HepG2 (cell line): ENCODE results near the gene SLC27A2. TPM values are rescaled to one million over a fixed set of nuclear protein-coding genes. Genes with fewer than 3 reads are reported as not detected.
A peak's percentile ranks its signal among the peaks of the same experiment; 100 is the strongest.

Experiments used
- AHR ChIP-seq: IDR thresholded peaks from 2 replicates; pipeline ENCODE4 v1.6.1; 2018; ENCODE audit warnings: missing genetic modification reagents, missing compliant biosample characterization
- GLI4 ChIP-seq: sonication (generic); formaldehyde crosslinking; IDR thresholded peaks from 2 replicates; pipeline ENCODE4 v1.5.1; 2020; ENCODE audit warnings: missing genetic modification reagents, mild to moderate bottlenecking, moderate library complexity, borderline replicate concordance
- NR2F1 ChIP-seq, 2 experiments: fragments of 450-650 bp in 1 of 2; formaldehyde crosslinking in 1 of 2; IDR thresholded peaks; 2 replicates each; pipeline versions ENCODE4 v1.5.0 to v1.6.1; 2016 to 2020; ENCODE audit warnings: mild to moderate bottlenecking in 1 of 2, missing compliant biosample characterization in 1 of 2, missing genetic modification reagents in 1 of 2, moderate library complexity in 1 of 2
- PAX8 ChIP-seq: sonication (generic); formaldehyde crosslinking; IDR thresholded peaks from 2 replicates; pipeline ENCODE4 v1.8.0; 2022; ENCODE audit warnings: mild to moderate bottlenecking, missing genetic modification reagents, borderline replicate concordance
- SMARCE1 ChIP-seq: fragments of 450-650 bp; IDR thresholded peaks from 2 replicates; pipeline ENCODE4 v1.6.1; 2017; ENCODE audit warnings: borderline replicate concordance
- SNAI1 ChIP-seq: sonication (generic); formaldehyde crosslinking; IDR thresholded peaks from 2 replicates; pipeline ENCODE4 v1.5.0; 2020; ENCODE audit warnings: mild to moderate bottlenecking, missing genetic modification reagents, borderline replicate concordance
- SNRNP70 ChIP-seq: fragments of 200-400 bp; formaldehyde crosslinking; IDR thresholded peaks from 2 replicates; pipeline ENCODE4 v1.6.1; 2017; ENCODE audit warnings: mild to moderate bottlenecking, low read depth, low read length, moderate library complexity
- THAP11 ChIP-seq: IDR thresholded peaks from 2 replicates; pipeline ENCODE4 v1.6.1; 2016; ENCODE audit warnings: missing biosample characterization, missing genetic modification reagents
- ZC3H4 ChIP-seq: sonication (generic); formaldehyde crosslinking; IDR thresholded peaks from 2 replicates; pipeline ENCODE4 v1.4.0; 2020; ENCODE audit warnings: missing genetic modification reagents, borderline replicate concordance
- ZFP36 ChIP-seq: fragments of 150-350 bp; IDR thresholded peaks from 2 replicates; pipeline ENCODE4 v1.6.1; 2018; ENCODE audit warnings: borderline replicate concordance, low read length, low read depth; ENCODE audit not compliant: partially characterized antibody
- ZFP62 ChIP-seq: sonication (generic); formaldehyde crosslinking; IDR thresholded peaks from 2 replicates; pipeline ENCODE4 v1.4.0; 2020; ENCODE audit warnings: missing genetic modification reagents
- ZNF432 ChIP-seq: sonication (generic); formaldehyde crosslinking; IDR thresholded peaks from 2 replicates; pipeline ENCODE4 v1.5.0; 2020; ENCODE audit warnings: missing genetic modification reagents, mild to moderate bottlenecking, borderline replicate concordance
- ZNF598 ChIP-seq: sonication (generic); formaldehyde crosslinking; IDR thresholded peaks from 2 replicates; pipeline ENCODE4 v1.5.1; 2020; ENCODE audit warnings: mild to moderate bottlenecking, missing genetic modification reagents, borderline replicate concordance
- ZNF75D ChIP-seq: sonication (generic); formaldehyde crosslinking; IDR thresholded peaks from 2 replicates; pipeline ENCODE4 v1.8.1; 2023; ENCODE audit warnings: missing genetic modification reagents, mild to moderate bottlenecking, borderline replicate concordance
- ZSCAN22 ChIP-seq: sonication (generic); formaldehyde crosslinking; IDR thresholded peaks from 2 replicates; pipeline ENCODE4 v1.4.0; 2020; ENCODE audit warnings: mild to moderate bottlenecking, missing genetic modification reagents
- polyA plus RNA-seq, 8 experiments: library from polyadenylated mRNA; depleted of rRNA in 3 of 8; stranded (reverse) in 7 of 8; unstranded in 1 of 8; fragments of >200 nt; fragmentation: Illumina TruSeq in 4 of 8; extraction: Trizol in 4 of 8; gene quantifications; 2 replicates each; pipeline versions ENCODE4 v1.2.1 to v1.2.3, GENCODE V29; 2011 to 2016; ENCODE audit warnings: low read depth in 4 of 8, missing spikeins in 1 of 8, mixed read lengths in 1 of 8; ENCODE audit not compliant: insufficient read depth in 1 of 8
- total RNA-seq, 5 experiments: library from RNA; depleted of rRNA; stranded (reverse); fragments of >200 nt; fragmentation: Illumina TruSeq; extraction: Trizol; gene quantifications; 2 replicates each; pipeline ENCODE4 v1.2.3, GENCODE V29; 2016; ENCODE audit warnings: low read depth in 1 of 5
- TF ChIP-seq, protein P1 (sequence below): sonication (generic); formaldehyde crosslinking; conservative IDR thresholded peaks from 2 replicates; pipeline ENCODE4 v1.4.0; 2020; ENCODE audit warnings: missing genetic modification reagents
- TF ChIP-seq, protein P2 (sequence below): sonication (generic); formaldehyde crosslinking; IDR thresholded peaks from 2 replicates; pipeline ENCODE4 v1.8.0; 2022; ENCODE audit warnings: mild to moderate bottlenecking, missing genetic modification reagents, moderate library complexity
- TF ChIP-seq, protein P3 (sequence below): sonication (generic); formaldehyde crosslinking; IDR thresholded peaks from 2 replicates; pipeline ENCODE4 v1.5.0; 2020; ENCODE audit warnings: mild to moderate bottlenecking, missing genetic modification reagents
- TF ChIP-seq, protein P4 (sequence below): sonication (generic); formaldehyde crosslinking; IDR thresholded peaks from 2 replicates; pipeline ENCODE4 v1.9.0; 2021; ENCODE audit warnings: mild to moderate bottlenecking, missing genetic modification reagents

Gene SLC27A2
- total and polyA plus RNA-seq, 2 of the 13 experiments (the other 11 are each of a cell fraction or from before 2014, with no cell fraction given): 14.6 to 23.4 TPM

DNA sequence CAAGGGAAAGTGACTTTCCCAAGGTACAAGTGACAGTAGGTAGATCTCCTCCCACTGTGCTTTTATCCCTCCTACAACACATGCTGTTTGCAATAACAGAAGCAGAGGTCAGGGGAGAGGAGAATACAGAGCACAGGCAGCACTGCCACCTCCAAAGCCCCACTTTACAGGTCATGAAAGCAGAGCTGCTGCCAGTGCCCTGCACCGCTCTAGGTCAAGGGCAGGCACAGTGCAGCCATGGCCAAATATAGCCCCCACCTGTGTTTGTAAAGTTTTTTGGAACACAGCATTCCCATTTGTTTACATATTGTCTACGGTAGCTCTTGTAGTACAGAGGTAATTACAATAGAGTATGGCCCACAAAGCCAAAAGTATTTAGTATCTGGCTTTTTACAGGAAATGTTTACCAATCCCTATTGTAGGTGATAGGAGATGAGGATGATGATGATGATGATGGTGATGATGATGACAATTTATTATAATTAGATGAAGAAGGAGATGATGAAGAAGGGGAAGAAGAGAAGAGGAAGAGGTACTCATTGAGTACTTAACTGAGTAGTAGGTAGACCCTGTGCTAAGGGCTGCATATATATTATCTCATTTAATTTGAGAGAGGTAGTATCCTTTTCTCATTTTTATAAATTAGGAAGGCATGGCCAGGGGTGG lies 63.1 kb downstream of the SLC27A2 start (continued):
- TF ChIP-seq, protein P1, sequence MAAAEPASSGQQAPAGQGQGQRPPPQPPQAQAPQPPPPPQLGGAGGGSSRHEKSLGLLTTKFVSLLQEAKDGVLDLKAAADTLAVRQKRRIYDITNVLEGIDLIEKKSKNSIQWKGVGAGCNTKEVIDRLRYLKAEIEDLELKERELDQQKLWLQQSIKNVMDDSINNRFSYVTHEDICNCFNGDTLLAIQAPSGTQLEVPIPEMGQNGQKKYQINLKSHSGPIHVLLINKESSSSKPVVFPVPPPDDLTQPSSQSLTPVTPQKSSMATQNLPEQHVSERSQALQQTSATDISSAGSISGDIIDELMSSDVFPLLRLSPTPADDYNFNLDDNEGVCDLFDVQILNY (CRISPR knock-in tag): no peak
- no peak for TF ChIP-seq PAX8
- TF ChIP-seq ZNF598 (CRISPR knock-in tag): no peak
- TF ChIP-seq ZFP62 (CRISPR knock-in tag): no peak
- TF ChIP-seq ZFP36: no peak
- no peak for TF ChIP-seq THAP11
- TF ChIP-seq SNRNP70: no peak
- no peak for TF ChIP-seq GLI4
- no peak for TF ChIP-seq ZSCAN22 (CRISPR knock-in tag)
- no peak for TF ChIP-seq ZNF432
- no peak for TF ChIP-seq AHR
- TF ChIP-seq, protein P2, sequence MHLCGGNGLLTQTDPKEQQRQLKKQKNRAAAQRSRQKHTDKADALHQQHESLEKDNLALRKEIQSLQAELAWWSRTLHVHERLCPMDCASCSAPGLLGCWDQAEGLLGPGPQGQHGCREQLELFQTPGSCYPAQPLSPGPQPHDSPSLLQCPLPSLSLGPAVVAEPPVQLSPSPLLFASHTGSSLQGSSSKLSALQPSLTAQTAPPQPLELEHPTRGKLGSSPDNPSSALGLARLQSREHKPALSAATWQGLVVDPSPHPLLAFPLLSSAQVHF (CRISPR knock-in tag): no peak
- TF ChIP-seq ZC3H4 (CRISPR knock-in tag): no peak
- TF ChIP-seq, protein P3, sequence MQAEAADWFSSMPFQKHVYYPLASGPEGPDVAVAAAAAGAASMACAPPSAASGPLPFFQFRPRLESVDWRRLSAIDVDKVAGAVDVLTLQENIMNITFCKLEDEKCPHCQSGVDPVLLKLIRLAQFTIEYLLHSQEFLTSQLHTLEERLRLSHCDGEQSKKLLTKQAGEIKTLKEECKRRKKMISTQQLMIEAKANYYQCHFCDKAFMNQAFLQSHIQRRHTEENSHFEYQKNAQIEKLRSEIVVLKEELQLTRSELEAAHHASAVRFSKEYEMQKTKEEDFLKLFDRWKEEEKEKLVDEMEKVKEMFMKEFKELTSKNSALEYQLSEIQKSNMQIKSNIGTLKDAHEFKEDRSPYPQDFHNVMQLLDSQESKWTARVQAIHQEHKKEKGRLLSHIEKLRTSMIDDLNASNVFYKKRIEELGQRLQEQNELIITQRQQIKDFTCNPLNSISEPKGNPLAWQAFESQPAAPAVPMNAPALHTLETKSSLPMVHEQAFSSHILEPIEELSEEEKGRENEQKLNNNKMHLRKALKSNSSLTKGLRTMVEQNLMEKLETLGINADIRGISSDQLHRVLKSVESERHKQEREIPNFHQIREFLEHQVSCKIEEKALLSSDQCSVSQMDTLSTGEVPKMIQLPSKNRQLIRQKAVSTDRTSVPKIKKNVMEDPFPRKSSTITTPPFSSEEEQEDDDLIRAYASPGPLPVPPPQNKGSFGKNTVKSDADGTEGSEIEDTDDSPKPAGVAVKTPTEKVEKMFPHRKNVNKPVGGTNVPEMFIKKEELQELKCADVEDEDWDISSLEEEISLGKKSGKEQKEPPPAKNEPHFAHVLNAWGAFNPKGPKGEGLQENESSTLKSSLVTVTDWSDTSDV (CRISPR knock-in tag): no peak
- TF ChIP-seq NR2F1 (CRISPR knock-in tag; IDR thresholded peaks at IDR 0.05): peak in 1 of 2 experiments; percentile 40; a peak in 1 of 4 replicates
- no peak for TF ChIP-seq SMARCE1
- TF ChIP-seq SNAI1: no peak
- TF ChIP-seq ZNF75D: no peak
- TF ChIP-seq, protein P4, sequence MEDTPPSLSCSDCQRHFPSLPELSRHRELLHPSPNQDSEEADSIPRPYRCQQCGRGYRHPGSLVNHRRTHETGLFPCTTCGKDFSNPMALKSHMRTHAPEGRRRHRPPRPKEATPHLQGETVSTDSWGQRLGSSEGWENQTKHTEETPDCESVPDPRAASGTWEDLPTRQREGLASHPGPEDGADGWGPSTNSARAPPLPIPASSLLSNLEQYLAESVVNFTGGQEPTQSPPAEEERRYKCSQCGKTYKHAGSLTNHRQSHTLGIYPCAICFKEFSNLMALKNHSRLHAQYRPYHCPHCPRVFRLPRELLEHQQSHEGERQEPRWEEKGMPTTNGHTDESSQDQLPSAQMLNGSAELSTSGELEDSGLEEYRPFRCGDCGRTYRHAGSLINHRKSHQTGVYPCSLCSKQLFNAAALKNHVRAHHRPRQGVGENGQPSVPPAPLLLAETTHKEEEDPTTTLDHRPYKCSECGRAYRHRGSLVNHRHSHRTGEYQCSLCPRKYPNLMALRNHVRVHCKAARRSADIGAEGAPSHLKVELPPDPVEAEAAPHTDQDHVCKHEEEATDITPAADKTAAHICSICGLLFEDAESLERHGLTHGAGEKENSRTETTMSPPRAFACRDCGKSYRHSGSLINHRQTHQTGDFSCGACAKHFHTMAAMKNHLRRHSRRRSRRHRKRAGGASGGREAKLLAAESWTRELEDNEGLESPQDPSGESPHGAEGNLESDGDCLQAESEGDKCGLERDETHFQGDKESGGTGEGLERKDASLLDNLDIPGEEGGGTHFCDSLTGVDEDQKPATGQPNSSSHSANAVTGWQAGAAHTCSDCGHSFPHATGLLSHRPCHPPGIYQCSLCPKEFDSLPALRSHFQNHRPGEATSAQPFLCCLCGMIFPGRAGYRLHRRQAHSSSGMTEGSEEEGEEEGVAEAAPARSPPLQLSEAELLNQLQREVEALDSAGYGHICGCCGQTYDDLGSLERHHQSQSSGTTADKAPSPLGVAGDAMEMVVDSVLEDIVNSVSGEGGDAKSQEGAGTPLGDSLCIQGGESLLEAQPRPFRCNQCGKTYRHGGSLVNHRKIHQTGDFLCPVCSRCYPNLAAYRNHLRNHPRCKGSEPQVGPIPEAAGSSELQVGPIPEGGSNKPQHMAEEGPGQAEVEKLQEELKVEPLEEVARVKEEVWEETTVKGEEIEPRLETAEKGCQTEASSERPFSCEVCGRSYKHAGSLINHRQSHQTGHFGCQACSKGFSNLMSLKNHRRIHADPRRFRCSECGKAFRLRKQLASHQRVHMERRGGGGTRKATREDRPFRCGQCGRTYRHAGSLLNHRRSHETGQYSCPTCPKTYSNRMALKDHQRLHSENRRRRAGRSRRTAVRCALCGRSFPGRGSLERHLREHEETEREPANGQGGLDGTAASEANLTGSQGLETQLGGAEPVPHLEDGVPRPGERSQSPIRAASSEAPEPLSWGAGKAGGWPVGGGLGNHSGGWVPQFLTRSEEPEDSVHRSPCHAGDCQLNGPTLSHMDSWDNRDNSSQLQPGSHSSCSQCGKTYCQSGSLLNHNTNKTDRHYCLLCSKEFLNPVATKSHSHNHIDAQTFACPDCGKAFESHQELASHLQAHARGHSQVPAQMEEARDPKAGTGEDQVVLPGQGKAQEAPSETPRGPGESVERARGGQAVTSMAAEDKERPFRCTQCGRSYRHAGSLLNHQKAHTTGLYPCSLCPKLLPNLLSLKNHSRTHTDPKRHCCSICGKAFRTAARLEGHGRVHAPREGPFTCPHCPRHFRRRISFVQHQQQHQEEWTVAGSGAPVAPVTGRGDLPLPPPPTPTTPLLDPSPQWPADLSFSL (CRISPR knock-in tag): no peak
